IMR-90 (cell line): ENCODE data around the gene MYEOV. TPM values are rescaled to one million over a fixed set of nuclear protein-coding genes. Genes with fewer than 3 reads are reported as not detected.

Source experiments
- ATAC-seq: fragments of 200-7000 bp; cut with Tn5 transposase; 2 replicates; pipeline ENCODE4 v1.9.1; 2020; ENCODE audit warnings: low read depth, mild to moderate bottlenecking, moderate library complexity
- BruUV-seq: library from RNA; stranded (reverse); fragments of 400-500 nt; replicated peaks from 2 replicates; lab custom pipeline; 2021; lab: Mats Ljungman, UMichigan
- CTCF ChIA-PET: fragments of 300-600 bp; formaldehyde crosslinking; extraction: SDS; loops from one replicate; lab custom pipeline; 2021; ENCODE audit warnings: antibody characterized with exemption; lab: Yijun Ruan, JAX
- POLR2A ChIA-PET: fragments of 300-600 bp; sonication (Branson Sonifier 250); formaldehyde crosslinking; loops from one replicate; lab custom pipeline; 2022; ENCODE audit warnings: antibody characterized with exemption; ENCODE audit not compliant: unreplicated experiment; lab: Charles Lee
- DNase-seq: peaks from one replicate; pipeline ENCODE4 v3.0.0; 2013
- H2AFZ ChIP-seq: replicated peaks from 2 replicates; pipeline ENCODE3; 2013; ENCODE audit warnings: low read length, mild to moderate bottlenecking; ENCODE audit not compliant: poor library complexity
- H2AK5ac ChIP-seq: 2 replicates; pipeline ENCODE4 v1.6.1; 2013; ENCODE audit warnings: low read depth, low read length, inconsistent platforms
- H2AK9ac ChIP-seq: replicated peaks from 2 replicates; pipeline ENCODE3; 2013; ENCODE audit warnings: mild to moderate bottlenecking, low read depth, low read length, moderate library complexity; ENCODE audit not compliant: poor library complexity
- H2BK120ac ChIP-seq: 2 replicates; pipeline ENCODE4 v1.6.1; 2013; ENCODE audit warnings: low read depth, low read length, inconsistent platforms
- H2BK15ac ChIP-seq: 3 replicates; pipeline ENCODE4 v1.6.1; 2013; ENCODE audit warnings: low read depth, low read length, inconsistent platforms
- H2BK20ac ChIP-seq: 2 replicates; pipeline ENCODE4 v1.6.1; 2013; ENCODE audit warnings: low read depth, mild to moderate bottlenecking, inconsistent platforms, low read length, moderate library complexity
- H2BK5ac ChIP-seq: 2 replicates; pipeline ENCODE4 v1.6.1; 2013; ENCODE audit warnings: mild to moderate bottlenecking, low read depth, low read length, inconsistent platforms; ENCODE audit not compliant: poor library complexity, severe bottlenecking
- H3K14ac ChIP-seq: replicated peaks from 2 replicates; pipeline ENCODE4 v1.6.1; 2013; ENCODE audit warnings: low read depth, low read length, inconsistent platforms
- H3K18ac ChIP-seq: 2 replicates; pipeline ENCODE4 v1.6.1; 2013; ENCODE audit warnings: low read depth, low read length, control low read depth
- H3K23ac ChIP-seq: 2 replicates; pipeline ENCODE4 v1.6.1; 2013; ENCODE audit warnings: low read depth, low read length, inconsistent platforms
- H3K27ac ChIP-seq: 2 replicates; pipeline ENCODE4 v1.5.1; 2013; ENCODE audit warnings: mild to moderate bottlenecking, control low read depth, low read length; ENCODE audit not compliant: insufficient read depth
- H3K27me3 ChIP-seq: 2 replicates; pipeline ENCODE4 v1.6.1; 2013; ENCODE audit warnings: low read length; ENCODE audit not compliant: control insufficient read depth, insufficient read depth
- H3K36me3 ChIP-seq: 2 replicates; pipeline ENCODE4 v1.6.1; 2013; ENCODE audit warnings: low read length, mixed read lengths; ENCODE audit not compliant: control insufficient read depth, insufficient read depth
- H3K4ac ChIP-seq: 2 replicates; pipeline ENCODE4 v1.6.1; 2013; ENCODE audit warnings: low read depth, low read length, inconsistent platforms
- H3K4me1 ChIP-seq: 2 replicates; pipeline ENCODE4 v1.6.1; 2013; ENCODE audit warnings: low read length, mixed read lengths; ENCODE audit not compliant: control insufficient read depth, insufficient read depth
- H3K4me2 ChIP-seq: 2 replicates; pipeline ENCODE4 v1.6.1; 2013; ENCODE audit warnings: low read depth, mild to moderate bottlenecking, control low read depth, low read length, moderate library complexity
- H3K4me3 ChIP-seq: 2 replicates; pipeline ENCODE4 v1.5.1; 2013; ENCODE audit warnings: low read depth, mild to moderate bottlenecking, control low read depth, low read length, moderate library complexity; ENCODE audit not compliant: insufficient read depth
- H3K56ac ChIP-seq: 2 replicates; pipeline ENCODE4 v1.6.1; 2013; ENCODE audit warnings: low read length, inconsistent platforms; ENCODE audit not compliant: insufficient read depth; ENCODE audit errors: extremely low read depth
- H3K79me1 ChIP-seq, 2 experiments: 2 replicates each; pipeline ENCODE4 v1.6.1; 2013; ENCODE audit warnings: low read length in 2 of 2, inconsistent platforms in 1 of 2, low read depth in 1 of 2
- H3K9ac ChIP-seq: 2 replicates; pipeline ENCODE4 v1.6.1; 2013; ENCODE audit warnings: low read depth, low read length, control low read depth
- H3K9me1 ChIP-seq: 2 replicates; pipeline ENCODE4 v1.6.1; 2013; ENCODE audit warnings: low read length, inconsistent platforms; ENCODE audit not compliant: insufficient read depth
- H3K9me3 ChIP-seq: 2 replicates; pipeline ENCODE4 v1.6.1; 2013; ENCODE audit warnings: low read length; ENCODE audit not compliant: control insufficient read depth, insufficient read depth
- H4K20me1 ChIP-seq: 2 replicates; pipeline ENCODE4 v1.6.1; 2013; ENCODE audit warnings: low read length, inconsistent platforms; ENCODE audit not compliant: insufficient read depth
- H4K5ac ChIP-seq: 2 replicates; pipeline ENCODE4 v1.6.1; 2013; ENCODE audit warnings: mild to moderate bottlenecking, low read depth, low read length, control low read depth
- H4K8ac ChIP-seq, 2 experiments: 2 replicates each; pipeline ENCODE4 v1.6.1; 2013; ENCODE audit warnings: low read depth in 2 of 2, low read length in 2 of 2, control low read depth in 1 of 2, inconsistent platforms in 1 of 2
- H4K91ac ChIP-seq: 2 replicates; pipeline ENCODE4 v1.6.1; 2013; ENCODE audit warnings: low read depth, low read length, inconsistent platforms; ENCODE audit not compliant: insufficient read depth
- BHLHE40 ChIP-seq: fragments of 150-350 bp; IDR thresholded peaks from 2 replicates; pipeline ENCODE4 v1.6.1; 2016; ENCODE audit warnings: mild to moderate bottlenecking, low read depth, low read length
- CEBPB ChIP-seq: IDR thresholded peaks from 2 replicates; pipeline ENCODE4 v1.6.1; 2012; ENCODE audit warnings: low read depth, low read length, improper control_type of control experiment
- ELK1 ChIP-seq: fragments of 150-350 bp; IDR thresholded peaks from 2 replicates; pipeline ENCODE4 v1.6.1; 2016; ENCODE audit warnings: low read depth, mild to moderate bottlenecking, low read length, moderate library complexity, borderline replicate concordance
- MAFK ChIP-seq: IDR thresholded peaks from 2 replicates; pipeline ENCODE4 v1.6.1; 2012; ENCODE audit warnings: low read depth, low read length, improper control_type of control experiment
- MAZ ChIP-seq: IDR thresholded peaks from 2 replicates; pipeline ENCODE4 v1.6.1; 2012; ENCODE audit warnings: low read depth, mild to moderate bottlenecking, low read length, improper control_type of control experiment, moderate library complexity, borderline replicate concordance
- MXI1 ChIP-seq: IDR thresholded peaks from 2 replicates; pipeline ENCODE4 v1.6.1; 2012; ENCODE audit warnings: low read depth, mild to moderate bottlenecking, low read length, moderate library complexity, borderline replicate concordance
- NFE2L2 ChIP-seq: fragments of 150-350 bp; IDR thresholded peaks from 2 replicates; pipeline ENCODE4 v1.6.1; 2016; ENCODE audit warnings: low read depth, mild to moderate bottlenecking, low read length
- POLR2A ChIP-seq: IDR thresholded peaks from 2 replicates; pipeline ENCODE4 v1.6.1; 2012; ENCODE audit warnings: mild to moderate bottlenecking, low read depth, low read length
- RAD21 ChIP-seq: IDR thresholded peaks from 2 replicates; pipeline ENCODE4 v1.6.1; 2012; ENCODE audit warnings: low read length, improper control_type of control experiment
- RCOR1 ChIP-seq: IDR thresholded peaks from 2 replicates; pipeline ENCODE4 v1.6.1; 2012; ENCODE audit warnings: mild to moderate bottlenecking, low read length, improper control_type of control experiment; ENCODE audit not compliant: insufficient replicate concordance
- RFX5 ChIP-seq: IDR thresholded peaks from 2 replicates; pipeline ENCODE4 v1.8.0; 2012; ENCODE audit warnings: low read depth, mild to moderate bottlenecking, low read length, moderate library complexity
- SMC3 ChIP-seq: fragments of 150-350 bp; IDR thresholded peaks from 2 replicates; pipeline ENCODE4 v1.6.1; 2016; ENCODE audit warnings: low read depth, mild to moderate bottlenecking, antibody characterized with exemption, low read length, moderate library complexity
- WGBS, 2 experiments: methylation state at CpG; one replicate each; pipeline versions ENCODE4 v1.1.5 to v1.1.7; 2013; ENCODE audit warnings: missing lambda C conversion rate in 2 of 2; ENCODE audit not compliant: insufficient read length in 1 of 2; ENCODE audit errors: extremely low coverage in 2 of 2; 5-methylcytosine and 5-hydroxymethylcytosine counted together
- dilution Hi-C: fragments of 300-500 bp; cut with HindIII; formaldehyde crosslinking; loops from one replicate; pipeline ENCODE4 v1.14.3; 2018; ENCODE audit warnings: low sequenced_read_pairs; ENCODE audit not compliant: unreplicated experiment
- in situ Hi-C: fragments of 300-500 bp; cut with MboI; formaldehyde crosslinking; loops from 3 replicates; pipeline ENCODE4 v1.14.3; 2019; ENCODE audit warnings: low sequenced_read_pairs, inconsistent platforms, mixed read lengths
- intact Hi-C: fragments of 100-400 bp; cut with micrococcal nuclease; formaldehyde crosslinking; loops from 2 replicates; pipeline ENCODE4 v1.10.0; 2022
- polyA plus RNA-seq, 3 experiments: library from polyadenylated mRNA; depleted of rRNA; stranded (reverse); fragments of >200 nt; gene quantifications; 2 replicates each; pipeline ENCODE4 v1.2.3, GENCODE V29; 2012; ENCODE audit warnings: low replicate concordance in 1 of 3
- total RNA-seq: library from RNA; depleted of rRNA; stranded (reverse); fragments of >200 nt; gene quantifications from 2 replicates; pipeline ENCODE4 v1.2.3, GENCODE V29; 2012

MYEOV gene
- total and polyA plus RNA-seq, 2 of the 4 experiments (the other 2 are of a cell fraction), result 5.8 to 6.8 TPM

DNA sequence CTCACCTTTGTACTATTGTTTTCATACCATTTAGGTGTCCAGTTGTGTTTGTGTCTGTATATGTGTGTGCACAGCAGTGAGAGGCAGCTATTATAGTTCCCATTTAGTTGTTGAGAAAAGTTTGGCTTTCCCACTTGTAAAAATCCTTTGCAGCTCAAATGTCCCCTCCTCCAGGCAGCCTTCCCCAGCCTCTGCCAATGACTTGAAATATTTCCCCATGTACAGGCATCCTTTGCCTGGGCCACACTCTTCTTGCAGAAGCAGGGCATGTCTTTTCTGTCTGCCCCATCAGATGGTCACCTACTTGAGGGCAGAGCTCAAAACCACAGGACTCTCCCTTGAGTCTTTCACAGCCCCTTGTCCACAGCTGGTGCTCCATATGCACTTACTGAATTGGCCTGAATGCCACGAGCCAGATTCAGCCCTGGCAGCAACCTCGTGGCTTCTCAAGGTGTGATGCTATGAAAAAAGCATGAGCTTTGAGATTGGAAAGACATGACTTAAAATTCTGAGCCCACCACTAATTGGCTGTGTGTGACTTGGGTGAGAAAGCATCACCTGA is 39.3 kb downstream of the MYEOV start:
- Histone ChIP-seq H4K91ac (no peak overlapping the region), H4K20me1 (no peaks in the 10 kb centered on the region), H2BK5ac (no peak overlapping the region), H2AK9ac (no peak overlapping the region), H2BK20ac (peak overlapping the region; percentile 20; the same call in 1 of the 2 replicates), H3K56ac (no peak overlapping the region), H3K9me1 (peaks cover 12% of the 10 kb centered on the region; the same call in 1 of the 2 replicates), H3K36me3 (no peaks in the 10 kb centered on the region), H3K27me3 (no peaks in the 10 kb centered on the region), H2BK15ac (peak overlapping the region; percentile 57; the same call in 1 of the 3 replicates), H3K4me3 (no peak overlapping the region), H2BK120ac (peak overlapping the region; percentile 5; the same call in 1 of the 2 replicates), H3K9ac (no peak overlapping the region), H3K18ac (no peak overlapping the region), H3K9me3 (no peaks in the 10 kb centered on the region), H2AK5ac (peak overlapping the region; percentile 15), H4K8ac (no peak overlapping the region), H3K79me1 (peaks cover 4 to 43% of the 10 kb centered on the region in 2 experiments; a peak in 3 of 4 replicates), H3K27ac (no peak overlapping the region), H3K4ac (peak overlapping the region; percentile 72), H3K4me2 (no peak overlapping the region), H3K23ac (0 out of 2 replicates have a peak overlapping the region, but pooled peaks have one; percentile 2), H2AFZ (no peak overlapping the region), H3K4me1 (peaks cover 6% of the 10 kb centered on the region), H3K14ac (peak overlapping the region; percentile 37; the same call in 1 of the 2 replicates), H4K5ac (no peak overlapping the region)
- no peak for ATAC-seq
- no CpG with 5 or more reads among the region's 2 CpGs for WGBS, 2 experiments
- BruUV-seq, result no TSS peak
- dilution Hi-C loops, result no loop called here
- CTCF ChIA-PET, result no interaction called here
- in situ Hi-C loops, result no loop called here
- intact Hi-C loops, result no loop called here
- TF ChIP-seq CEBPB (no peak), NFE2L2 (no peak), MXI1 (no peak), ELK1 (no peak), SMC3 (no peak), BHLHE40 (no peak), MAZ (no peak), RFX5 (no peak), RAD21 (no peak), MAFK (no peak), RCOR1 (no peak), POLR2A (no peak)
- POLR2A ChIA-PET, result no interaction called here
- no peak for DNase-seq
